Hematopoietic multipotent progenitor cell treated with erythropoietin and hydrocortisone succinate and interleukin-3 and kit ligand, for 15 days (in vitro differentiated cells): Measurements from ENCODE around the gene CSMD2.

Experiments
- DNase-seq: peaks from one replicate; pipeline ENCODE4 v3.0.0-alpha.2; 2015; ENCODE audit warnings: low spot score

CSMD2 gene

DNA sequence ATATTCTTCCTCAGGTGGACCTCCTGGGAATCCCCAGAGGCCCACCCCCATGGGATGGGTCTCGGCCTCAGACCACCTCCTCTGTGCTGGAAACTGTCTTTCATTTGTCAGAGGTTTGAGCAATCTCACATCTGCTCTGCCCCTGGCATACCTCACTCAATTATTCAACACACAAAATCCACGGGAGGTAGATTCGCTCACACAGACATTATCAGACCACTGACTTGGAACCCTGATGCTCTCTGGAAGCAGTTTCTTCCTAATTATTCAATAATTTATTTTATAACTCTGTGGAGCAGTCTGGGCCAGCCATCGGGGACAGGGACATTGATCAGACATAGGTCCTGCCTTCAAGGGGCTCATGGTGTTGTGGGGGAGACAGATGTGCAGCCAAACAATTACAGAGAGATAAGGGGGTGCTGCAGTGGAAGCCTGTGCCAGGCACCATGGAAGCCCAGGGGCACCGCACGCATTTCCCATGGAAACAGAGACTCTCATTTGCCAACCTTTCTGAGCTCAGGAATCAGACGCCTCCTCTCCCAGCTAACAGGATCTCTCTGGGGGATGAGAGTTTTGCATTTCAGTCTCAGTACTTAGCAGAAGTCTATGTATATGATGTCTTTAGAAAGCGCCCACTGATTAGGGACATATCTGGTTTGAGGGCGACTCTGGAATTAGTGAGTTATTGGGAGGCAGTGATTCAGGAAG lies 204.7 kb downstream of the CSMD2 start:
- DNase-seq: no peak

DNA sequence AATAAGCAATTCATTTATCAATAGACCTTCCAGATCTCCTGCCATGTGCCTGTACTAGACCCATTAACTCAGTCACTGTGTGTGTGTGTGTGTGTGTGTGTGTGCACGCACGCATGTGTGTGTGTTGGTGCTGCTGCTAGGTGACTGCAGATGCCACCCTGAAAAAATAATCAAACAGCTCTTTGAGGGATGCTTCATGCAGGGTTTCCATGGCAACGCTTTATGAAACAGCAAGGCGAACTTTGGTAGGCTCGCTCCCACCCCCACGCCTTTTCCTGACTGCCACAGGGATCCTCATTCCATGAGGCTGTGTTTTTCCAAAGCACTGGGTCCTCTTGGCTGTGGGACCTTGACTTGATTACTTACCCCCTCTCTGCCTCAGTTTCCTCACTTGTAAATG lies 207.2 kb downstream of the CSMD2 start:
- no peak for DNase-seq

DNA sequence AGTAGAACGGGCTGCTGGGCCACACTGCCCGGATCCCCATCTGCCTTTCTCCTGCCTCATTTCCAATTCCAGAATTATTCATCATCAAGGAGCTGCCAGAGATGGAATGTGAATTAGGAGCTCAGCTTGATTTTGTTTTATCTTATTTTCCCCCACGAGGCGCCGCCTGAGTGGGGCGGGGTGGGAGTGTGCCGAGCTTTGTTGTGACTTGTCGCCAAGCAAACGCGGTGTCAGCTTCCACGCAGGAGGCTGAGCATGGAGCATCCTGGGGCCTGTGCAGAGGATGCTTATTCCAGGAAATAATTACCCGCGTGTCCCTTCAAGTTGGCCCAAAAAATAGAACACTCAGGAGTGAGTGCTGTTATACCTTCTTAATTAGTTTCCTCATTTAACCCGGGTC lies 209.9 kb downstream of the CSMD2 start:
- no peak for DNase-seq

DNA sequence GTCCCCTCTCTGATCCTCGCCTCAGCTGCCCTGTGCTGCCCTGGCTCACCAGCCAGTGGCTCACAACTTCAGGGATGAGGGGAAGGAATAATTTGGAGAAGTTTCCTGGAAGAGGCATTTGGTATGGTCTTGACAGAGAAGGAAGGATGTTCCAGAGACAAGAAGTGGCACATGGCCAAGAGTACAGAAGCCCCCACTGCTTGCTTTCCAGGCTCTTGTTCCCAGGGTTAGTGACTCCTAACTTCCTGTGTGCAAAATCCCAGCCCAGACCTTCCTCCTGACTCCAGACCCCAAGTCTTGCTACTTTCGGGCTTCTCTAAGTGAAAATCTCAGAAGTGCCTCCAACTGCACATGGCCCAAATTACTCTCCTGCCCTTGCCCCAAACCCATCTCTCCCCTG lies 215.5 kb downstream of the CSMD2 start:
- no peak for DNase-seq

DNA sequence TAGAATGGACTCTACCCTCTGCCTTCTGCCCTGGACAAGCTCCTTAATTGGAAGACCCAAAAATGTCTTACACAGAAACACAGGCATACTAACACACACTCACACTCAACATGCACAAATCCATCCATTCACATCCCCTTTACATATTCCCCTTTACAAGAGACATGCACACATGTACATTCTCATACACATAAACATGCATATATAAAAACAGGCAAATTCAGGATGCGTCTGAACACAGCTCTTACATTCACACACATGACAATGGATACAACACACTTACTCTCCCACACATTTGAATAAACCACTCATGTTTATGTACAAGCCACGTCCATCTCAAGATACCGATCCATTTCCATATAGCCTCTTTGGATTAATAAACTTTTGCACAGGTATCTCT lies 216.7 kb downstream of the CSMD2 start:
- DNase-seq: no peak

DNA sequence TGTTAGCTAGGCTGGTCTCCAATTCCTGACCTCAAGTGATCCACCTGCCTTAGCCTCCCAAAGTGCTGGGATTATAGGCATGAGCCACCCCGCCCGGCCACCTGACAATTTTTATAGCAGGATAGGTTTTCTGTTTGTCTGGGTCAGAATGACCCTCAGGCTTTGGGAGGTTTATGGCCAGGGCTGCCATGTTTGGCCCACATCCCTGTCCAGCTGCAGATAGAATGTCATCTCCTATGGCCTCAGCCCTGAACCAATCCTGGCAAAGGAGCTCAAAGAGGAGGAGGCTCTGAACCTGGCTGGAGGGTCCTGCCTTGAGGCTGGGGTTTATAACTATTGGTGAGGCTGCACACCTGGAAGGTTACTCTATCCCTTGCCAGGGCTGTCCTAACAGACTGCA lies 218.2 kb downstream of the CSMD2 start:
- no peak for DNase-seq

DNA sequence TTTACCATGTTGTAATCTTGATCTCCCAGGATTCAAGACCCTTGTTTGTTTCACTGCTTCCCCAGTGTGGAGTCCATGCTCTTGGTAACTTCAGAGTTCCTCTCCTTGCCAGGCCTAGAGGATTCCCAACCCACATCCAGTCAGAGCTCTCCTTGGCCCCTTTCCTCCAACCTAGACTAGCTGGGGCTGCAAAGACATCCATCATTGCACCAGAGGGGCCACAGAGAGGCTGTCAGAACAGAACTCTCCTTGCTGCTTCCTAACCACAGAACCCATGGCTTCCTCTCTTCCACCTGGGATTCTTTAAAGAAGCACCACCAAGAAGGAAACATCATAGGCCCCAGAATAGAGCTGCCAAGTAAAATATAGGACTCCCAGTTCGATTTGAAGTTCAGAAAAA lies 220.2 kb downstream of the CSMD2 start:
- DNase-seq: no peak

DNA sequence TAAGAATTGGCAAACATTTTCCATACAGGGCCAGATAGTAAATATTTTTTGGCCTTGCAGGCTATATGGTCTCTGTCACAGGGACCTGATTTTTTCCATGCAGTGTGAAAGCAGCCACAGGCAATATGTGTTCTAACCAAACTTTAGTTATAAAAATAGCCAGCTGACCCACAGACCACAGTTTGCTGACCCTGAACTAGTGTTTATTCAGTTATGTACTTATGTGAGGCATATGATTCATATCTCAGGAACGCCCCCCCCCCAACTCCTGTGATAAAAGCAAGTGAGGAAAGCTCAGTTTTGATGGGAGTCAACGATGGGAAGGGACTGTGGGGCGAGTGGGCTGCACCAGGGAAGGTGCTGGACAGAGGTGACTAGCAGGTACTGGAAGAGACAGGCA lies 221.1 kb downstream of the CSMD2 start:
- no peak for DNase-seq

DNA sequence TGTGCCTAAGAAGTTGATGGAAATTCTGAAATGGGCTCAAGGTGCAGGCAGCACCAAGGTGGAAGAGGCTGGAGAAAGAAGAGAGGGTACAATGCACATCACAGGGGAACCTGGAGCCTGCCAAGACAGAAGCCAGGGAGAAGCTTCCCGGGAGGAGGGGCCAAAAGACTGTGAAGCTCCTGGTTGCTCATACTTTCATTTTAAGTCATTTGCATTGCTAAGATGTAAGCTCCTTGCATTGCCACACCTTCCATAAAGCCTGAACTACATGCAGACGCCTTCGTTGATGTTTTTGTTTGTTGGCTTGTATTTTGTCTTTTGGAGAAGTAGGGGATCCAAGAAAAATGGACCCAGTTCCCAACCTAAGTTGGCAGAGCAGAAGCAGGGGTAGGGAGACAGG lies 232.2 kb downstream of the CSMD2 start:
- no peak for DNase-seq

DNA sequence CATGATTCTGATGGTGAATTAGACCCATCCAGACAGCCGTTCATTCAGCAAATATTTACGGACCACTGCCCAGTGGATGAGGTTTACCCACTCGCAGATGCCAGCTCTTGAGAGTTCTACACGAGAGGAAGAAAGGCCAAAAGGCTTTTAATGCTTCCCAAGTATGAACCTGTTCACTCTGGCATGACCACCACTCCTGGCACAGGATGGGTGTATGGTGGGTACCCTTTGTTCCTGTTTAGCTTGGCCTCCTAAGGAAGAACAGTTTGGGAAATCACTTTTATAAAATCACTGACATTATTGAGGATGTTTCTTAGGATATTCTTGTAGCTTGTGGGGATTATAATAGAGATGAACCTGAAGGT lies 233.9 kb downstream of the CSMD2 start:
- no peak for DNase-seq

DNA sequence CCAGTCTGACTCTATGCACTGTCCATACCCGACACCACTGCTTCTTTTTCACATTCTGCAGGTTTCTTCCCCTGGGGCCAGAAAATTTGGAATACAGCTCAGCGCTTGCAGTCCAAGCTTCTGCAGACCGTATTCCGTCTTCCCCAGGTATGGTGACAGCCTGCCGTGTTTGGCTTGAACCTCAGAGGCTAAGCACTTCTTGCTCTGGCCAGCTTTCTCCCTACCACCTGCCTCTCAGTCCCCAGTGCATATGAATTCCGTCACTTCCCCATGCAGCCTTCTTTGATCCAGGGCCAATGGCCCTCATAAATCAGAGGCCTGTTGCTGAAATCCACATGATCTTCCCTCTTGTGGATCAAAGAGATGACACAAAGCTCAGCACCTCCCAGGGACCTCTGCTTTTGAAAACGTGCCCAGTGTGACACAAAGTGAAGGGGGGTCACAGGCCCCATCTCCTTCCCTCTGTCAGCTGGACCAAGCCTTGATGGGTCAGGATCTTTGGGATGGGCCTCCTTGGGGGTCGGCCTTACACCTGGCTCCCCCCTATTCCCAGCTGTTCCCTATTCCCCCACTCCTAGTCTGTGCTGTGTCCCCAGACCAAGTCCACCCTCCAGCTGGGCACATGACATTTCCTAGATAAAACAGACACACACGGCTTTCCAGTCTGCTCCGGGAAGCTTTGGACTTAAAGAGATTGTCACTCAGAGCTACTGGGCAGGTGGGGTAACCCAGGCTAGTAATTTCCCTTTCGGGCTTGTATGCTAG lies 234.5 kb downstream of the CSMD2 start:
- no peak for DNase-seq

DNA sequence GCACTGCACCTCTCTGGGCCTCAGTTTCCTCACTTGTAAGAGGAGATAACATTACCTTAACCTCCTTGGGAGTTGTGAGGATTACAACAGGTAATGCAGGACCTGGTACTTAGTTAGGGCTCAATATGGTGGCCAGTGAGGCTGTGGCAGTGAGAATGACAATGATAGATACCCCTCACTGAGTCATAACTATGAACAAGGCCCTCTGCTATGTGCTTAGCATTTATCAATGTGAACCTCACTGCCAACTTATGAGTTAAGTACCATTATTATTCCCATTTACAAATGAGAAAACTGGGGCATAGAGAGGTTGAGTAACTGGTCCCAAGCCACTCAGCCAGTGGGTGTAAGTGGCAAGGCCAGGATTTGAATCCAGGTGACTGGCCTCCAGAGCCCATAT lies 236.8 kb downstream of the CSMD2 start:
- DNase-seq: no peak

DNA sequence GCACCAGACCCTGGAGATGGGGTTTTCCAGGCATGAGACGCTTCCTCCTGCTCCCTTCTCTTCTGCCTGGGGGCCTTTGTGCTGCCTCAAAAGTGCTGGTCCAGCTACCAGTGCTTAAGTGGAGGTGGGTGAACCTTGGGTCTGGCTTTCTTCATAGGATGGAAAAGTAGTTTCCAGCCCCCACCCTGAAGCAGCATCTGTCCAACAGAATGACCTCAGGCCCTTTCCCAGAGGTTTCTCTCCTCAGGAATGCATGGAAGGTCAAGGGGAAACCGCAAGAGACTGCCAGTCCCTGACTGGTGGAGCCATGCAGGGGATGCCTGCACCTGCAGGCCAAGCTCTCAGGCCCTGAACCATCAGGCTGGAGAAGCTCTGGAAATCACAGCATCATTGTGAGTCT lies 237.3 kb downstream of the CSMD2 start:
- DNase-seq: no peak

DNA sequence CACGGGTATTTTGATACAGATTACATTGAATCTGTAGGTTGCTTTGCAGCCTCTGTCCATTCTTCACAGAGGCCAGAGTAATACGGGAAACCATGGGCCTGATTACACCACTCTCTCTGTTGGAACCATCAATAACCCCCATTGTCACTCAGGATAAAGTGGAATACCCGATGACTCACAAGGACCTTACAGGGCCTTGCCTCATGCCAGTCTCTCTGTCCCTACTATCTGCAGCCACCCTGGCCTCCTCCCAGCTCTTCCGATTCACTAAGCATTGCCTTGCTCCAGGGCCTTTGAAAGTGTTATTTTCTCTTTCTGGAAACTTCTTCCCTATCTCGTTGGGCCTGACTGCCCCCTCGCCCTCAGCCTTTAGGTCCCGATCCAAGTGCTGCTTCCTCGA lies 239.4 kb downstream of the CSMD2 start:
- no peak for DNase-seq

DNA sequence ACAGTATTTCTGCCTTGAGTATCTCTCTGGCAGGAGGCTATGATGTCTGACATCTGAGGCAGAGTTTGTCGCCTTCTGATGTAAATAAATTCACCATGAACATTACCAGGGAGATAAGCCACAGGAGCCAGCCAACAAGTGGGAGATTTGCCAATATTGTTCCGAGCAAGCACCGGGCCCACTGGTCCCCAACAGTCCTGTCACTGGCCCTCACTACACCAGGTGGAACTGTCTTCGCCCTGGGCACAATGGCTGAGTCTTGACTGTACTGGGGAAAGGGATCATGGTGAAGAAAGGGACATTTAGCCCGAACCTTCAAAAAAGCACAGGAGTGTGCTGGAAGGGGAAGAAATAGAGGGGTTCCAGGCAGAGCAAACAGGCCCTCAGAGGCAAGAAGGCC lies 243.7 kb downstream of the CSMD2 start:
- DNase-seq: no peak

DNA sequence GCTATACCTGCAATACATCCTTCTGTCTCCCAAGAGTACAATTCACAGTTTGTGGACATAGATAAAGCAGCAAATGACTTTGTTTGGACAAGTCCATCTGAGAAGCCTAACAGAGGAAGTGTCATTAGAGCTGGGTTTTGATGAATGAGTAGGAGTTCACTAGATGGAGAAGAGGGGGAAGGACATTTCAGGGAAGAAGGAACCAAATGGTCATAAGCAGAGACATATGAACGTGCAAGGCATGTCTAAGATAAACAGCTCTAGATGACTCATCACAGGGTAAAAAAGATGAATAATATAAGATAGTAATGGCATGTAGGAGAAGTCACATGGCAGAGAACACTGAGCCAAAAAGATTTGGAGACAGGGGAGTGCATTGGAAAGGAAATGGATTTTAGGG lies 246.7 kb downstream of the CSMD2 start:
- no peak for DNase-seq

DNA sequence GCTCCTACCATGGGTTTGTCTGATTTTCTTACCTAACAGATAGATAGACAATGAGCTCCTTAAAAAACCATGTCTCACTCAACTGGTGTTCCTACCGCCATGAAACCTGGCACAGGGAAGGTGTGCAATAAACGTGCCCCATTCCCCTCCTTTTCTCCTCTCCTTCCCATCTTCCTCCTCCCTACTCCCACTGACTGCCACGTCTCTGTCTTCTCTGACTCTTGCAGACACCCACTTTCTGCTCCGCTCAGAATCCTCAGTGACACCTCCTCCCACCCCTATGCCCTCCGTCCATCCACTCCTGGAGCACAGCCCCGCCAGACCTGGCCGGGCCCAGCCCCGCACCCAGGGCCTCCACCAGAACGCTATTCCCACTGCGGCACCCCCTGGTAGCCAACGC lies 248.2 kb downstream of the CSMD2 start:
- no peak for DNase-seq

DNA sequence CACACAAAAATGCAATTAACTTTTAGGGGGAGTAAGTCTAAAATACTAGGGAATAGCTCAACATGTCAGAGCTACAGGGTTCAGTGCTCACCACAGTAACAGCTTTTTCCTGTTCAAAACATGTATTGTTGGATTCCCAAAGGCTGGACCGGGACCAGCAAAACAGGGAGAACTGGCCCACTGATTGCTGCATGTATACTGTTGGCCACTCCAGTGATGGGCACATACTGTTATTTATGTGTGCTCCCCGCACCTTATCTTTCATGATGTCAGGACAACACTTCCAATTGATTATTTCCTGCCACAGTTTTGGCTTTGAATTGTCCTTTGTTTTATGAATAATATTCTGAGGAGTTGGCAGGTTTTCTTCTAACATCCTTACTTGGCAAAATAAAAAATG lies 250.5 kb downstream of the CSMD2 start:
- DNase-seq: no peak

DNA sequence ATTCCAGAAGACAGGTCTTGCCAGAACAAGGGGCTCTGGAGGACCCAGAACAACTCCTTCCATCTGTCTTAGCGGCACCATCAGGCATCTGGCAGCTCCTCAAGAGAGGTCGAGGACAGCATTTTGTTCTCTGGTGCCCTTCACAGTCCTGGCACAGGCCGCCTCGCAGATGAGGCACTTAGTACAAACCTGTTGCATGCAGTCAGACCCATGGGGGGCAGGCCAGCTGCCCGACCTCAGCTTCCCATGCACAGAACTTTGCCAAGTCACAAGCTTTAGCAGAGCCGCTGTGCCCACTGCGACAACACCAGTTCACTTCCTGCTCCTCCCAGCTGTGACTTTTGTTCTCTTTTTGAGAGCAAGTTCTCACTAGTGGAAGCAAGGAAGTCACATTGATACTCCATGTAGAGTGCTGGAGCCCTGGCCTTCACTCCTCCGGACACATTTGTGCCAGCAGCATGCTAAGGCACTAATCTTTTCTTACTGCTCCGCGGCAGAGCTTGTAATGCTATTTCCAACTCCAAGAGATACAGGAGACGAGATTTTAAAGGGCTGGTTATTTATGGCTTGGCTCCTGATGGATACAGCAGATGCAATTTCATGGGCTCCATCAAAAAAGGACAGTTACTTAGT lies 256.6 kb downstream of the CSMD2 start:
- no peak for DNase-seq

DNA sequence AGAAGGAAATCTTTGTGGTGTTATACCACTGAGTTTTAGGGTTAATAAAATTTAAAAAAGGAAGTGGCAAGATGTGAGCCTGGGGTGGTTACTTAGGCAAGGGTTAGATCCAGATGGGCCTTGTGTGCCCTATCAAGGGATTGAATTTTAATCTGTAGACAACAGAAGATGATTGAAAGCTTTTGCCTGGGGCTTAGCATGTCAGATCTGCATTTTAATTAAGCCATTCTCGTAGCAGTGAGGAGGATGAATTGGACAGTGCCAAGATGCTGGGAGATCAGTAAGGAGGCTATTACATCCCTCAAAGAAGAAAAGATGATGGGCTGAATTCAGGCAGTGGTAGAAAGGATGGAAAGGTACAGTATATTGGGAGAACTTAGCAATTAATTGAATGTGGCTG lies 258.9 kb downstream of the CSMD2 start:
- DNase-seq: no peak

DNA sequence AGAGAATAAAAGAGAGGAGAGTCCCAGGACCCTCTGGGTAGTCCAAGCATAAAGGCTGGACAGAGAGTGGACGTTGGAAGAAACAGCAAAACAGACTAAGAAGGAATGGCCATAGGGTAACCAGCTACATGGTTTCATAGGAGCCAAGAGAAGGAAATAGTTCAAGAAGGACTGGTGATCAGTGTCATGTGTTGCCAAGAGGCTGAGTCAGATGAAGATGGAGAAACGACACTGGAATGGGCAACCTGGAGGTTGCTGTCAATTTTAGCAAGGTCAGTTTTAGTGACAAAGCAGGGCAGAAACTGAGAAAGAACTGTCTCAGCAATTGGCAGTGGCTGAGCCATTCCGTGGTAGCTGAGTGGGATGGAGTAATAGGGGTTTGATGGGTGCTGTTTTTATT lies 259.8 kb downstream of the CSMD2 start:
- DNase-seq: no peak

DNA sequence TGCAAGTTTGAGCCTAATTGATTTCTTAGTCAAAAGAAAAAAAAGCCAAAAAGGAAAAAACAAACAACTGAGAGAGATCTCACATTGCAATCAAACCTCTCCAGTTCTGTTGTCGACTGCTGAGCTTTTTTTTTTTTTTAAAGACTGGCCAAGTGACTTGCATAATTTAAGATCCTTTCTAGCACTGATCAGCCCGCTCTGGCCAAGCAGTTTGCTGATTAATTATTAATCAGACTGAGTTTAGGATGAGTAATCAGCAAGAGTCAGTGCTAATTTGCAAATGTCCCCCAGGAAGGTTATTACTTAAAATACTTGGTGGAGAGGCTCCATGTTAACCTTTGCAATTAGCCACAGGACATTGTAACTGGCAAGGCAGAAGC lies 261.8 kb downstream of the CSMD2 start:
- DNase-seq: no peak

DNA sequence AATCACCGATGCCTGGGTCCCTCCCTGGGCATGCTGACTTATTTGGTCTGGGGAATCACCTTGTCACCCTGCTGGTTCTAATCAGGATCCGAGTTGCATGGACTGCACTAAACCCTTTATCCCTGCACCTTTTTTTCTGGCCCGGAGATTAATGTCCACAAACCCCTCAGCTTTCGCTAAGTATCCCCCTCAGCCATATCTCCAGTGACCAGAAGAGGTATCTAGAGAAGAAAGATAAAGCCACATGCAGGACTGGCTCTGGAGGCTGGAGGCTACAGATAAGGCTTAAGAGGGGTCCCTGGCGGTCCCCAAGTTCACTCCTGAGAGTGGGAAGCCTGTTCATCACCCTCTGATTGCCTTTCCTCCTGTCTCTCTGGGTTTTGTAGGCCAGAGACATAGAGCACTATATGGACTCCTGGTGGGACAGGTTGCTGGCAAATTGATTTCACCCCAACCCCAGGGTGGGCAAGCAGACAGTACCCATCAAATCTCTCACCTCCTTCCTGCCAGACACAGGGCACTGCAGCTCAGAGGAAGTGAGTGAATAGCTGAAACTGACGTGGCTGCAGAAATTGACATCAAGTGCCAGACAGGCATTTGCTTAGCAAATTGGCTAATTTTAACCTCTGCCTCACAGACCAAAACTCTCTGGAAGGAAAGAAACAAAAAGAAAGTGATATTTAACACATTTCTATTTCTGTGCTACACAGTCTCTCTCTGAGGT lies 262.4 kb downstream of the CSMD2 start:
- DNase-seq: no peak
